NCI-H82 treated with DMSO at 0.1 percent for 48 hours (cell line): ENCODE results near the gene IRF3.
A peak's percentile ranks its signal among the peaks of the same experiment; 100 is the strongest.

Experiments used
- DNase-seq: peaks from one replicate; lab custom pipeline; 2025; ENCODE audit not compliant: unreplicated experiment; lab: John Stamatoyannopoulos, UW

The IRF3 gene, protein sequence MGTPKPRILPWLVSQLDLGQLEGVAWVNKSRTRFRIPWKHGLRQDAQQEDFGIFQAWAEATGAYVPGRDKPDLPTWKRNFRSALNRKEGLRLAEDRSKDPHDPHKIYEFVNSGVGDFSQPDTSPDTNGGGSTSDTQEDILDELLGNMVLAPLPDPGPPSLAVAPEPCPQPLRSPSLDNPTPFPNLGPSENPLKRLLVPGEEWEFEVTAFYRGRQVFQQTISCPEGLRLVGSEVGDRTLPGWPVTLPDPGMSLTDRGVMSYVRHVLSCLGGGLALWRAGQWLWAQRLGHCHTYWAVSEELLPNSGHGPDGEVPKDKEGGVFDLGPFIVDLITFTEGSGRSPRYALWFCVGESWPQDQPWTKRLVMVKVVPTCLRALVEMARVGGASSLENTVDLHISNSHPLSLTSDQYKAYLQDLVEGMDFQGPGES

DNA sequence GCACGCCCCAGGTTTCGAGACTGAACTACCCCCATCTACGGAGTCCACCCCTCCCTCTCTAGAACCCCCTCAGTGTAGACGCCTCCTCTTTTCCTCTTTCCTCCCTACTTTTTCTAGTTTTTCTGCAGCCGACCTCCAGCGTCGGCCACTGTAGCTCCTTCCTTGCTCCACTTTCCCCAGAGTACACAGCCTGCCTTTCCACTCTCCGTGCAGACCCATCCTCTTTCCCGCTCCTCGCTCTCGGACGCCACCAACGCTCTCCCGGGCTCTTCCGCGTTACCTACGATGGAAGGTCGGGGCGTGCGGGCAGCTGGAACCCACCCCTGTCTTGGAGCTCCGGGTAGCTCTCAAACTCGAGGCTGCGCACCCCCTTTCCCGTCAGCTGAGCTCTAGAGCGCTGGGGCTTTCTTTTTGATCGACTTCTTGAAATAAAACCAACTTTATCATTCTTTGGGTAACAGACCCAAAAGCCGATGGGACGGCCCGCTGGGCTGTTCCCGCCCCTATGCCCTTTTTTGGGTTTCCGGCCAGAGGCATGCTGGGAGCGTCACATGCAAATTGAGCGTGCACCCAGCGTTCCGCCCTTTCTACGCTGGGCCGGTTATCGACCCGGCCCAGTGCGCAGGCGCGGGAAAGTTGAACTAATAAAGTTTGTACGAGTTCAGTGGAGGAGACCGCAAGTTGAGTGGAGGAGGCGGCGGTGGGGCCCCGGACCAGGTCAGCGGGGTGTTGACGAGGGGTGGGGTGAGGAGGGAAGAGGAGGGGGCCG is at the start of gene IRF3, which contains the start of gene BCL2L12:
TSS of gene IRF3 (minus strand) at position 507 of the 769 bp plus-strand sequence. CDS start 1,019 bp downstream, outside the sequence.
TSS of gene BCL2L12 (plus strand) at position 583 of the 769 bp plus-strand sequence. CDS start 760 bp downstream, outside the sequence.
- DNase-seq, result peak; percentile 85

DNA sequence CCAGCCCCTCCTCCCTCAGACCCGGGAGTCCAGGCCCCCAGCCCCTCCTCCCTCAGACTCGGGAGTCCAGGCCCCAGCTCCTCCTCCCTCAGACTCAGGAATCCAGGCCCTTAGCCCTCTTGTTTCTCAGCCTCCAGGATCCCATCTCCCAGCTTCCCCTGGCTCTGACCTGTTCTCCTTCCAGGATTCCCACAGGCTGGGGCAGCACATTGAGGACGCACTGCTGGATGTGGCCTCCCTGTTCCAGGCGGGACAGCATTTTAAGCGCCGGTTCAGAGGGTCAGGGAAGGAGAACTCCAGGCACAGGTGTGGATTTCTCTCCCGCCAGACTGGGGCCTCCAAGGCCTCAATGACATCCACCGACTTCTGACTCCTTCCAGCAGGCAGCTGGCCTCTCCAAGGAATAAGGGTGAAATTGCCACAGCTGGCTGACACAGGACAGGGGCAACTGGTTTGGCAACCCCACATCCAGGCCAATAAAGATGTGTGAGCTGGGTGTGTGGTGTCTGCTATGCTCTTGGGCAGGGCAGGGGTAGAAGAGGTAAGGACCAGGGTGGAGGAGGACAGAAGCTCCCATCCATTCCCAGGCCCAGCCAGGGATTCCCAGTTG is 47.7 kb upstream of the IRF3 start:
- no peak for DNase-seq

DNA sequence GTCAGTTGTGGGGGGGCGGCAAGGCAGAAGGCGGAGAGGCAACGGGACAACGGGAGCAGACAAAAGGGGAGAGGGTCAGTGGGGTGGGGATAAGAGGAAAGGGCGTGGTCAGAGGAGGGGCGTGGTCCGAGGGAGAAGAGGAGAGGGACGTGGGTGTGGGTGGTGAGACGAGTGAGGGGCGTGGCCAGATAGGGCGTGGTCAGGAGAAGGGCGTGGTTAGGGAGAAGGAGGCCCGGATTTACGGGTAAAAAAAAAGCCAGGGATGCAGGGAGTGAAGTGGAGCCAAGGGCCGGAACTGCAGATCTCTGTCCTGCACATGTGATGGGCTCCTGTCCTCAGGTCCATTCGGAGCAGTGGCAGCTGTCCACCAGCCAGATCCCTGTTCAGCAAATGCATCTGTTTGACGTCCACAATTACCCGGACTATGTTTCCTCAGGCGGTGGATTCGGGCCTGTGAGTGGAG is 46.8 kb upstream of the IRF3 start:
- peak; percentile 88 for DNase-seq

DNA sequence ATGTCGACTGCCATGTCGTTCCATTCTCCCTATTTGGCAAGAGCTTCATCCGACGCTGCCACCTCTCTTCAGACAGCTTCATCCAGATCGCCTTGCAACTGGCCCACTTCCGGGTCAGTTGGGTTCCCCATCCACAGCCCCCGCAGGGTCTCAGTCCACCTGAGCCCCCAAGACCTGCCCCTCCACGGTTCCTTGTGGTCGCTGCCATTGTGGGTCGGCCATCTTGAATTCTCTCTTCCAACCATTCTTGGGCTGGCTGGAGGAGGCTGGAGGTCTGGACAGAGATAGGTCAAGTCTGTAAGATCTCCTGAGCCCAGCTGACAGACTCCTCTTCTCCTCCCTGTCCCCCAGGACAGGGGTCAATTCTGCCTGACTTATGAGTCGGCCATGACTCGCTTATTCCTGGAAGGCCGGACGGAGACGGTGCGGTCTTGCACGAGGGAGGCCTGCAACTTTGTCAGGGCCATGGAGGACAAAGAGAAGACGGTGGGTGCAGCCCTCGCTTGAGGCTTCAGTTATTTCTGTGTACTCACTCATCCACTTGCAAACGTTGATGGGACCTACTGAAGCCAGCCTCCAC is 44.8 kb upstream of the IRF3 start:
- DNase-seq, result no peak

DNA sequence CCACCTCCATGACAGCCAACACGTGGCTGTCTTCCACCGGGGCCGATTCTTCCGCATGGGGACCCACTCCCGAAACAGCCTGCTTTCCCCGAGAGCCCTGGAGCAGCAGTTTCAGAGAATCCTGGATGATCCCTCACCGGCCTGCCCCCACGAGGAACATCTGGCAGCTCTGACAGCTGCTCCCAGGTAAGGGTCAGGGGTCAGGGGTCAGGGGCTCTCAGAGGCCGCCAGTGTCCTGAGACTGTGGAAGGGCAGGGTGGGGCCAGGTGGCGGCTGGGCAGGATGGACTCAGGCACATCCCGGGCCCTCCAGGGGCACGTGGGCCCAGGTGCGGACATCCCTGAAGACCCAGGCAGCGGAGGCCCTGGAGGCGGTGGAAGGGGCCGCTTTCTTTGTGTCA is 40.3 kb upstream of the IRF3 start:
- DNase-seq, result no peak

DNA sequence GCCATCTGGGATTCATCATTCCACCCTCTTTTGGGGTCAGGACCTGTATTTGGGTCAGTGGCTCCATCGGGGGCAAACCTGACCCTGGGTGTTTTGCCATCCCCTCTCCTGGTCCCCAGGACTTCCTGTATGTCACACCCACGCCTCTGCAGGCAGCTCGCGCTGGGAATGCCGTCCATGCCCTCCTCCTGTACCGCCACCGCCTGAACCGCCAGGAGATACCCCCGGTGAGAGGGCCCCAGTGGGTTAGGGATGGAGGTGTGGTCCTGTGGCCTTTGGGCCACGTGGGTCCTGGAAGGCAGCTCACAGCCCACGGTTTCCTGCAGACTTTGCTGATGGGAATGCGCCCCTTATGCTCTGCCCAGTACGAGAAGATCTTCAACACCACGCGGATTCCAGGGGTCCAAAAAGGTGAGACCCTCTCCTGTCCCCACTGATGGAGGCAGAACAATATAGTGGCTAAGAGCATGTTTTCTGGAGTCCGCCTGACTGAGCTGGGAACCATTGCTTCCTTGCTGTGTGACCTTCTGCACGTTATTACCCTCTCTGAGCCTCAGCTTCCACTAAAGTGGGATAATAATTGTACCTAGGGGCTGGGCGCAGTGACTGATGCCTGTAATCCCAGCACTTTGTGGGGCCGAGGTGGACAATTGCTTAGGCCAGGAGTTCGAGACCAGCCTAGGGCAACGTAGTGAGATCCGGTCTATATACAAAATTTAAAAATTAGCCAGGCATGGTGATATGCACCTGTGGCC is 39.4 kb upstream of the IRF3 start:
- no peak for DNase-seq

DNA sequence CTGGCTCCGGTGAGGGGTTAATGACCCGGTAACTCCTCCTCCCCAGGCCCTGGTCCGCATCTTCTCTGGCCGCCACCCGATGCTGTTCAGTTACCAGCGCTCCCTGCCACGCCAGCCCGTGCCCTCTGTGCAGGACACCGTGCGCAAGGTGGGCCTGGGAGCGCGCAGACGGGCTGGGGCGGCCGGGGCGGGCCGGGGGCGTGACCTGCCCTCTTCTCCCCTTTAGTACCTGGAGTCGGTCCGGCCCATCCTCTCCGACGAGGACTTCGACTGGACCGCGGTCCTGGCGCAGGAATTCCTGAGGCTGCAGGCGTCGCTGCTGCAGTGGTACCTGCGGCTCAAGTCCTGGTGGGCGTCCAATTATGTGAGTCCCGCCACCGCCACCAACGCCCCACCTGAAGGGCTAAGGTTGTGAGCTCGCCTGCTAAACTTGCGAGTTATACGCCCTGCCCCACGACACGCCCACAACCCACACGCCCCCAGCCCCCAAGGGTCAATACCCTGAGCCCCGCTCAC is 35.7 kb upstream of the IRF3 start:
- no peak for DNase-seq

DNA sequence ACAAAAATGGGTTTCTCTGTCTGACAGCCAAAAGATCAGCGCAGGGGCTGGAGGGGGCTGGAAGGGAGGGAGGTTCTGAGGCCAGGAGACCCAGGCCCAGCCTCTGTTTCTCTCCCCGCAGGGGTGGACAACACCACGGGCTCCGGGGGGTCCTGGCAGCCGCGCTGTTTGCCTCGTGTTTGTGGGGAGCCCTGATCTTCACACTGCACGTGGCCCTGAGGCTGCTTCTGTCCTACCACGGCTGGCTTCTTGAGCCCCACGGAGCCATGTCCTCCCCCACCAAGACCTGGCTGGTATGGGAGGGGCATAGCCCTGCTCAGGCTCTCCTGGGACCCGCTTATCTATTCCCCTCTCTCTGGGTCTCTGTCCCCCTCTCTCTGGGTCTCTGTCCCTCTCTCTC is 34.9 kb upstream of the IRF3 start:
- no peak for DNase-seq

DNA sequence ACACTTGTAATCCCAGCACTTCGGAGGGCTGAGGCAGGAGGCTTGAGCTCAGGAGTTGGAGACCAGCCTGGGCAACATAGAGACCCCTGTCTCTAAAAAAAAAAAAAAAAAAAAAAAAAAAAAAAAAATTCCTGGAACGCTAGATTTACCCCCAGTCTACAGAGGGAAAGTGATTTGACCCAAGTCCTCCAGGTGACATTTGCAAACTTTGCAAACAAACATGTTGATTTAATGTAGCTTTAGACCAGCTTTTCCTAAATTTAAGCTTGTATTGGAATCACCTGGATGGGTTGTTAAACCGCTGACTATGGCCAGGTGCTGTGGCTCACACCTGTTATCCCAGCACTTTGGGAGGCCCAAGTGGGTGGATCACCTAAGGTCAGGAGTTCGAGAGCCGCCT is 33.7 kb upstream of the IRF3 start:
- no peak for DNase-seq

DNA sequence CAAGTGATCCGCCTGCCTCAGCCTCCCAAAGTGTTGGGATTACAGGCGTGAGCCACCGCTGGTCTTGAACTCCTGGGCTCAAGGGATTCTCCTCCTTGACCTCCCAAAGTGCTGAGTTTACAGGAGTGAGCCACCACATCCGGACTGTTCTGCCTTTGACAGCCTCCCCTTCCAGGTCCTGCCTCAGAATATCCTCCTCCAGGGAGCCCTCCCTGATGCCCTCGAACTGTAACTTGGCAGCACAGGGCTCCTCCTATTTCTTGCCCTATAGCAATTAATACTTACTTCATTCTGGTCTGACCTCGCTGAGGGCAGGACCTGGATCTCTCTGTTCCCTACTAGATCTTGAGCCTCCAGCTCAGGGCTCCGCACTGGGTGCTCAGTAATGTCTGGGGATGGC is 31.2 kb upstream of the IRF3 start:
- no peak for DNase-seq

DNA sequence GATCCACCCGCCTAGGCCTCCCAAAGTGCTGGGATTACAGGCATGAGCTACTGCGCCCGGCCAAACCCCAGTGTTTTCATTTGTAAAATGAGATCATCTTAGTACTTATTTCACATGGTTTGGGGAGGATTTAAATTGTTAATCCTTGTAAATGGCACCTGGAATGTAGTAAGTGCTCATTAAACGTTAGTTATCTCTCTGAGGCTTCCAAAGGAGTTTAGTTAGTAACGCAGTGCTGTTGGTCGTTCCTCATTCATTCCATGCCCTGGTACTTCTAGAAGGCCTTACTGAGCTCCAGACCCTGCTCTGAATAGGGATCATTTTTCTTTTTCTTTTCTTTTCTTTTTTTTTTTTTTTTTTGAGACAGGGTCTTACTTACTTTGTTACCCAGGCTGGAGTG is 30.5 kb upstream of the IRF3 start:
- no peak for DNase-seq

DNA sequence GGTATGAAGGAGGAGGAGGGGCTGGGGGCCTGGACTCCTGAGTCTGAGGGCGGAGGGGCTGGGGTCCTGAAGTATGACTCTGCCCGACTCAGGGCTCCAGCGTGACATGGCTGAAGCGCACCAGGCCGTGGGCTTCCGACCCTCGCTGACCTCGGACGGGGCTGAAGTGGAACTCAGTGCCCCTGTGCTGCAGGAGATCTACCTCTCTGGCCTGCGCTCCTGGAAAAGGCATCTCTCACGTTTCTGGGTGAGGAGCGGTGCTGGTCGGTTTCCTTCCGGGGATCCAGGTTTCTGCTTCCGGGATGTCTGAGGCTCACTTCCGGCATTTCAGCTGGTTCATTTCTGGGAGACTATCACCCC is 26.5 kb upstream of the IRF3 start:
- DNase-seq, result no peak

DNA sequence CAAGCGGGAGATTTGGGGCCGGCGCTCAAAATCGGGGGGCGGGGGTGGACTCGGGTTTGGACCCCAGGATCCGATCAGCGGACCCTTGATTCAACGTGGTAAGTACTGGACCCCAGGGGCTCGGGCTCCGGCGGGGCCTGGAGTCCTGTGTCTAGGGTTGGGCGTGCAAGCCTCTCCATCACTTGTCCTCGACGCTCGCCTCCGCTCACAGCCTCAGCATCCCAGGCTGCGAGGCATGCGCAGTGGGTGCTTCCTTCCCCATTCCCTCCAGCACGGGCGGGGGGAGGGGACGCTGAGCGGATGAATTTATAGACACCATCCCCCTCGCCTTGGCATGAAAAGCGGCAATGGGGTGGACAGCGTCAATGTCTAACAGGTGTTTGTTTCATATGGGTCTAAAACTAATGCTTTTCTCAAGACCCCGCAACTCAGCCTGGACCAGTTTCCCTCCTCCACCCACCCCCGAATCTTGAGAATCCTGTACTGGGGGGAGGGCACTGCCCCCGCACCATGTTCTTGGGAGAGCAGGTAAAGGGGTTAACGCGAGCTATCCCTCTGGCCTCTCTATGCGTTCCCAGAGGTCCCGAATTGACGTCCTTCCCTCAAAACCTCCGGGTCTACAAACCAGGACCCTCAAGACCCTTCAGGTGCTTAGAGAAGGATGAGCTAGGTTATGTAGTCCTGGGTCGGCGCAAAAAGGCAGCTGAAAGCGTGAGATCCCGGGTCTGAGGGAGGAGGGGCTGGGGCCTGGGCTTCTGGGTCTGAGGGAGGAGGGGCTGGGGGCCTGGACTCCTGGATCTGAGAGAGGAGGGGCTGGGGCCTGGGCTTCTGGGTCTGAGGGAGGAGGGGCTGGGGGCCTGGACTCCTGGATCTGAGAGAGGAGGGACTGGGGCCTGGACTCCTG is 25.8 kb upstream of the IRF3 start:
- DNase-seq, result peak; percentile 61

DNA sequence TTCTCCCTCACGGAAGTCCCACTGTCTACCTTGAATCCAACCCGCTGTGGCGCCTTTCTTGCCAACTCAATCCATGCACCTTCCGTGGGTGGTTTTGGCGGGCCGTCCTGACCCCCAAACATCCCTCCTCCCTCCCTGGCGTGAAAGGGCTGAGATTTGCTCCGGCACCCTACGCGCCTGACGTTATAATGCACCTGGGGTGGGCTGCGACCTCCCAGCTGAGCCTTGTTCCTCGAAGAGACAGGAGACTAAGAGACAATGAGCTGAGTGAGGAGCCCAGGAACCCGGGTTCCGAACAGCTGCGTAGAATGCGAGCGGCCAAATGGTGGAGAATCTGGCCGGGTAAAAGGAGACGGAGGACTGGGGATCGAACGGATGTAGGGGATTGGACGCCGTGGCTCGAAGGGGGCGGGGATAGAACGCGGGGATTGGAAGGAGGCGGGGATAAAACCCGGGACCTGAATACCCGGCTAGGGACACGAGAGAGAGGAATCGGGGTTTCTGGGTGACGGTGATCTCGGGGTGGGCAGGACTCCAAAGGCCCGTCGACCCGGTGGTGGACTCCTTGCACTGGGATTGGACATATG is 25.1 kb upstream of the IRF3 start, which contains the start of gene CPT1C:
TSS of gene CPT1C (plus strand) at position 461 of the 587 bp plus-strand sequence. CDS start 1,137 bp downstream, outside the sequence.
- peak; percentile 90 for DNase-seq

DNA sequence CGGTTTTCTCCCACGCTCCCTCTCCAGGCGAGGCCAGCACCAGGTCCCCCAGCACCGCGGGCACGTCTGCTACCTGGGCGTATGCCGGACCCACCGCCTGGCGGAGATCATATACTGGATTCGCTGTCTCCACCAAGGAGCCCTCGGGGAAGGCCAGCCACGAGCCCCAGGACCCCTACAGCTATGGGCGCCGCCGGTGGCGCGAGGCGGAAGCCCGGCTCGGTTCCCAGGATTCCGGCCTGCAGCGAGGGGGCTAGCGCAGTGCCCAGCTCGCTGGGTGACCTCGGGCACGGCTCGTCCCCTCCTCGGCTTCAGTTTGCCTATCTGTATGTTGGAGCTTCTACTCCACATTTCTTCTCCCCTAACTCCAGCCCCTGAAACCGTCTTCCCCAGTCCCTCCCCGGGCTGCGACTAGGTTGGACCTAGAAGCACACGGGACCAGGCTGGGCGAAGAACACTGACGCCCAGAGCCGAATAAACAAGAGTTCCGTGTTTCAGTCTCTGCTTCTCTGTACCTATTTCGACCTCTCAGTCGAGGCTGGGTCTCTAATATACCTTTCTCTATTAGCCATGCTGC is 24.5 kb upstream of the IRF3 start:
- no peak for DNase-seq

DNA sequence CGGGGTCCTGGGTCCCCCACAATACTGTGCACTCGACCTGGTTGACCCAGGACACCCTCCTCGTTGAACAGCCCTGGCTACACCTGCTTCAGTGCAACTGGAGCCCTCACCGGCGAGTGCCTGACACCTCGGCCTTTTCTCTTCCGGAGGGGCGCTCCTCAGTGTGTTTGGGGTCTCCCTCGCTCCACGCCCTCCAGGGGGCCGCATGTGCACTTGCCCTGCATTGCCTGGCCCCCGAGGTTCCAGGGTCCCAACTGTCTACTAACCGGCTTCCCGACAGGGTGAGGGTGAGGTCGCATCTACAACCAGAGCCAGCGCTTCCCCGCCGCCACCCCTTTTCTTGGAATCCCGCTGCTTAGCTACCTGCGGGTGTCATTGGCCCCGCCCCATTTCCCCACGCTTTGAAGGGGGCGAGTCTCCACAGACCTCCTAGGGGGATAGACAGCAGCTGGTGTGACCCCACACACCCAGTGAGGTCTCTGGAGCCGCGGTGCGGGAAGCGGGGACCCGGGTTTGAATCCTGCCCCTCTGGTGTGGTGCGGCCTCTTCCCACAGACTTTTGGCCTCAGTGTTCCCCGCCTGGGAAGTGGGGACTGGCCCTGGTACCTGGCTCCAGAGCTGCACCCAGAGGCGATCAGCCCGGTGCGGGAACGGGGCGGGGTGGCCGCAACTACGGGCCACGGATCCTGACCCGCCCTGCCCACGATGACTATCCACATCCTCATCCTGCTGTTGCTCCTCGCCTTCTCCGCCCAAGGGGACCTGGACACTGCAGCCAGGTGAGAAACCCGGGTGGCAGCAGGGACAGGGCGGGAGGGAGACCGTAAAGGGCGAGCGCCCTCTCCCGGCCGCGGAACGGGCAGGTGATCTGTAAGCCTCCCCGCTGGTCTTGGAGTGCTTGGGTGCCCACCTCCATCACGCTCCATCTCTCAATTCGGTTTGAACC is 23.7 kb upstream of the IRF3 start, which contains the start of gene ADM5:
TSS of gene ADM5 (plus strand) at position 462 of the 946 bp plus-strand sequence. CDS start at position 706, 244 bp downstream.
- DNase-seq, result peak; percentile 35

DNA sequence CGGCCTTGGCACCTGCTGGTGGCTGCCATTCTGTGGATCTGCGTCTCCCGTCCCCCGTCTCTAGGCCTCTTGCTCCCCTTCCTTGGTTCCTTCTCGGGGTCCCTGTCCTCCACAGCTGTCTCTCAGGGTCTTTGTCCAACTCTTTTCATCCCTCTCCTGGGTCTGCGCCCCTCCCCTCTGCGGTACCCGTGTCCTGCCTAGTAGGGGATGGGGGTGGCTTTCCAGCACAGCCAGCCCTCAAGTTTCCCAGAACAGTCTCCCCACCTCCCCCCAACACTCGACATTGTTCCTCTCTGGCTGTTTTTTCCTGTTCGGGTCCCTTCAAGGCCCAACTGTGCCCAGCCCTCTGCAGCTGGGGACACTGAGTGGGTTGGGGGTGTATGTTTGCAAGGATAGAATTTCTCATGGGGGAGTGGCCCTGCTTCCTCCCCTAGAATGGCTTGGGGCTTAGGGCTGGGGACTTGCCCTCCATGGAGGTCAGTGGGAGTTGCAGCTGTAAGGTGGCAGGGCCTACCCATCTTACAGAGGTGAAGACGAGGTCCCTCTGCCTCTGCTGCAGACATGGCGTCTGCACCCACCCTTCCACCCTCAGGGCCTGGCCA is 23.0 kb upstream of the IRF3 start:
- no peak for DNase-seq
